Fibroblast of lung (primary cell): Measurements from ENCODE around the gene SLC36A3. TPM values are rescaled to one million over a fixed set of nuclear protein-coding genes. Genes with fewer than 3 reads are reported as not detected.
"Not testable (repeated sequence)": the region's sequence is repeated elsewhere in the genome, so short reads cannot be mapped to it uniquely, and the experiment has no call there.

Source experiments
- DNase-seq, 2 donors: peaks; one replicate each; pipeline versions ENCODE4 v3.0.0 to v3.0.0-alpha.2; 2010; ENCODE audit warnings: low read depth in 2 of 2
- H2AFZ ChIP-seq: 2 replicates; pipeline ENCODE4 v1.5.1; 2012; ENCODE audit warnings: low read length, control low read depth, inconsistent platforms
- H3K27ac ChIP-seq: 2 replicates; pipeline ENCODE4 v1.5.1; 2011; ENCODE audit warnings: low read length, control low read depth; ENCODE audit not compliant: insufficient read depth
- H3K27me3 ChIP-seq: 2 replicates; pipeline ENCODE4 v1.5.1; 2011; ENCODE audit warnings: mild to moderate bottlenecking, low read length; ENCODE audit not compliant: control insufficient read depth, insufficient read depth
- H3K36me3 ChIP-seq: 2 replicates; pipeline ENCODE4 v1.5.1; 2011; ENCODE audit warnings: low read length; ENCODE audit not compliant: control insufficient read depth, insufficient read depth
- H3K4me1 ChIP-seq: 2 replicates; pipeline ENCODE4 v1.5.1; 2011; ENCODE audit warnings: low read length; ENCODE audit not compliant: control insufficient read depth, insufficient read depth; ENCODE audit errors: extremely low read depth
- H3K4me2 ChIP-seq: 2 replicates; pipeline ENCODE4 v1.5.1; 2011; ENCODE audit warnings: low read length, control low read depth; ENCODE audit not compliant: insufficient read depth; ENCODE audit errors: extremely low read depth
- H3K4me3 ChIP-seq, 4 experiments: fragments of 200-600 bp in 1 of 4; sonication (generic) in 1 of 4; replicated peaks in 1 of 4; 2 replicates each; pipeline ENCODE4 v1.5.1; 2011 to 2016; ENCODE audit warnings: low read length in 4 of 4, low read depth in 3 of 4, mild to moderate bottlenecking in 3 of 4, control low read depth in 2 of 4, inconsistent platforms in 1 of 4, mixed read lengths in 1 of 4; ENCODE audit not compliant: insufficient read depth in 1 of 4; ENCODE audit errors: control extremely low read depth in 1 of 4
- H3K79me2 ChIP-seq: 2 replicates; pipeline ENCODE4 v1.5.1; 2012; ENCODE audit warnings: mild to moderate bottlenecking, low read length, inconsistent platforms; ENCODE audit not compliant: control insufficient read depth, insufficient read depth
- H3K9ac ChIP-seq: 2 replicates; pipeline ENCODE4 v1.5.1; 2011; ENCODE audit warnings: mild to moderate bottlenecking, low read length, control low read depth; ENCODE audit not compliant: insufficient read depth
- H3K9me3 ChIP-seq: 2 replicates; pipeline ENCODE4 v1.5.1; 2012; ENCODE audit warnings: low read depth, low read length; ENCODE audit not compliant: control insufficient read depth, insufficient read depth
- H4K20me1 ChIP-seq: 2 replicates; pipeline ENCODE4 v1.5.1; 2011; ENCODE audit warnings: low read length; ENCODE audit not compliant: control insufficient read depth, insufficient read depth; ENCODE audit errors: extremely low read depth
- CTCF ChIP-seq, 2 donors: IDR thresholded peaks in 1 of 2; conservative IDR thresholded peaks in 1 of 2; 1 replicate in 1 of 2; 2 replicates in 1 of 2; pipeline ENCODE4 v1.5.1; 2011 to 2012; ENCODE audit warnings: low read length in 2 of 2, control low read depth in 1 of 2, inconsistent platforms in 1 of 2, low read depth in 1 of 2, mild to moderate bottlenecking in 1 of 2
- EZH2 ChIP-seq: IDR thresholded peaks from 2 replicates; pipeline ENCODE4 v1.5.1; 2012; ENCODE audit warnings: low read length, control low read depth, mild to moderate bottlenecking; ENCODE audit errors: missing control alignments
- polyA plus RNA-seq, 2 donors: library from polyadenylated mRNA; depleted of rRNA in 1 of 2; stranded (reverse) in 1 of 2; unstranded in 1 of 2; fragments of >200 nt; gene quantifications; 2 replicates each; pipeline ENCODE4 v1.2.1, GENCODE V29; 2011 to 2012; ENCODE audit warnings: missing spikeins in 1 of 2
- total RNA-seq: library from RNA; depleted of rRNA; stranded (reverse); fragments of >200 nt; gene quantifications from 2 replicates; pipeline ENCODE4 v1.2.1, GENCODE V29; 2014

The SLC36A3 gene
- total and polyA plus RNA-seq, 2 donors (not counting 1 experiment from before 2014, with no cell fraction given) = not detected

- no peaks in the 10 kb centered on the region for H3K9me3 ChIP-seq
- no peak for DNase-seq
- H4K20me1 ChIP-seq = no peaks in the 10 kb centered on the region
- H3K27me3 ChIP-seq = no peaks in the 10 kb centered on the region
- H3K79me2 ChIP-seq = no peaks in the 10 kb centered on the region
- H2AFZ ChIP-seq = no peak overlapping the region
- no peaks in the 10 kb centered on the region for H3K4me1 ChIP-seq
- H3K9ac ChIP-seq = no peak overlapping the region
- no peak overlapping the region for H3K4me3 ChIP-seq
- H3K36me3 ChIP-seq = no peaks in the 10 kb centered on the region
- H3K27ac ChIP-seq = no peak overlapping the region
- no peak overlapping the region for H3K4me2 ChIP-seq
- no peak for TF ChIP-seq CTCF (conservative IDR thresholded peaks at IDR 0.05 in 1 of 2, IDR thresholded peaks at IDR 0.05 in 1 of 2; ENCODE audit: low read depth in 1 of 2, low read length in 2 of 2)
- TF ChIP-seq EZH2 = no peak
Observed at GRCh38 chr5:151312756-151313324, 9.3 kb upstream of the SLC36A3 start.

GRCh38 chr5:151310932-151311331, 7.4 kb upstream of the SLC36A3 start:
- Histone ChIP-seq H3K79me2 (no peaks in the 10 kb centered on the region), H3K27ac (no peak overlapping the region), H4K20me1 (no peaks in the 10 kb centered on the region), H3K4me2 (no peak overlapping the region), H3K9me3 (no peaks in the 10 kb centered on the region), H3K4me3 (no peak overlapping the region), H3K9ac (no peak overlapping the region), H2AFZ (no peak overlapping the region), H3K36me3 (no peaks in the 10 kb centered on the region), H3K4me1 (no peaks in the 10 kb centered on the region), H3K27me3 (no peaks in the 10 kb centered on the region)
- DNase-seq = no peak
- TF ChIP-seq EZH2 (no peak), CTCF (conservative IDR thresholded peaks at IDR 0.05 in 1 of 2, IDR thresholded peaks at IDR 0.05 in 1 of 2; ENCODE audit: low read depth in 1 of 2, low read length in 2 of 2) (no peak)

GRCh38 chr5:151309821-151310220, 6.3 kb upstream of the SLC36A3 start:
- not testable (repeated sequence) for H3K9ac ChIP-seq, H3K4me2 ChIP-seq, H3K4me1 ChIP-seq, H3K9me3 ChIP-seq, H3K27ac ChIP-seq, H4K20me1 ChIP-seq, H2AFZ ChIP-seq, H3K4me3 ChIP-seq, H3K79me2 ChIP-seq, DNase-seq, H3K36me3 ChIP-seq, H3K27me3 ChIP-seq

- H3K79me2 ChIP-seq, H4K20me1 ChIP-seq, H2AFZ ChIP-seq, H3K4me3 ChIP-seq, DNase-seq, H3K9me3 ChIP-seq, H3K4me2 ChIP-seq, H3K27me3 ChIP-seq, H3K4me1 ChIP-seq, H3K36me3 ChIP-seq, H3K9ac ChIP-seq, H3K27ac ChIP-seq: not testable (repeated sequence)
Observed at GRCh38 chr5:151309266-151309665, 5.7 kb upstream of the SLC36A3 start.
